ENCODE results near the gene PKNOX2.
A peak's percentile ranks its signal among the peaks of the same experiment; 100 is the strongest.

Gene PKNOX2

GRCh38 chr11:125164422-125165110 is at the start of gene PKNOX2:
Gene PKNOX2 (plus strand): TSS chr11:125164751. CDS start chr11:125351306, 186,555 bp downstream.
- peak within 1 kb of the TSS; percentile 35 for H3K4me3 ChIP-seq (ENCODE audit: control insufficient read depth, low read depth, low read length)
- DNase-seq (ENCODE audit: low read depth), result no peak
- TF ChIP-seq CTCF (IDR thresholded peaks at IDR 0.05; ENCODE audit: control insufficient read depth, insufficient read depth, low read depth, low read length, missing control alignments), result peak; percentile 71

- no peak overlapping the region for H3K4me3 ChIP-seq (ENCODE audit: control insufficient read depth, low read depth, low read length)
- DNase-seq (ENCODE audit: low read depth), result no peak
- TF ChIP-seq CTCF (IDR thresholded peaks at IDR 0.05; ENCODE audit: control insufficient read depth, insufficient read depth, low read depth, low read length, missing control alignments), result no peak
These were observed 47.1 kb upstream of the PKNOX2 start for GRCh38 chr11:125117429-125117828.

- TF ChIP-seq CTCF (IDR thresholded peaks at IDR 0.05; ENCODE audit: control insufficient read depth, insufficient read depth, low read depth, low read length, missing control alignments), result no peak
- H3K4me3 ChIP-seq (ENCODE audit: control insufficient read depth, low read depth, low read length), result no peak overlapping the region
These were observed 41.2 kb upstream of the PKNOX2 start for GRCh38 chr11:125123194-125123946.

GRCh38 chr11:125123947-125124617 is 40.5 kb upstream of the PKNOX2 start:
- peak; percentile 28 for TF ChIP-seq CTCF (IDR thresholded peaks at IDR 0.05; ENCODE audit: control insufficient read depth, insufficient read depth, low read depth, low read length, missing control alignments)
- no peak overlapping the region for H3K4me3 ChIP-seq (ENCODE audit: control insufficient read depth, low read depth, low read length)
- no peak for DNase-seq (ENCODE audit: low read depth)

More at GRCh38 chr11:125123194-125123946, 41.2 kb upstream of the PKNOX2 start:
- DNase-seq (ENCODE audit: low read depth), result no peak

- no peak for TF ChIP-seq CTCF (IDR thresholded peaks at IDR 0.05; ENCODE audit: control insufficient read depth, insufficient read depth, low read depth, low read length, missing control alignments)
- no peak overlapping the region for H3K4me3 ChIP-seq (ENCODE audit: control insufficient read depth, low read depth, low read length)
- DNase-seq (ENCODE audit: low read depth), result no peak
These were observed 39.9 kb upstream of the PKNOX2 start for GRCh38 chr11:125124618-125124992.

- H3K4me3 ChIP-seq (ENCODE audit: control insufficient read depth, low read depth, low read length), result no peak overlapping the region
- DNase-seq (ENCODE audit: low read depth), result peak; percentile 17
- no peak for TF ChIP-seq CTCF (IDR thresholded peaks at IDR 0.05; ENCODE audit: control insufficient read depth, insufficient read depth, low read depth, low read length, missing control alignments)
These were observed 36.1 kb upstream of the PKNOX2 start for GRCh38 chr11:125128450-125128849.
